HEK293 (cell line): ENCODE data around the gene GDE1.

ENCODE experiments used
- KLF8 ChIP-seq: fragments of 450-650 bp; formaldehyde crosslinking; IDR thresholded peaks from 2 replicates; pipeline ENCODE4 v1.5.1; 2016; ENCODE audit warnings: missing biosample characterization, missing genetic modification characterization
- PRDM2 ChIP-seq: fragments of 450-650 bp; formaldehyde crosslinking; IDR thresholded peaks from 2 replicates; pipeline ENCODE4 v1.5.1; 2016; ENCODE audit warnings: missing biosample characterization, missing genetic modification characterization, borderline replicate concordance
- PRDM4 ChIP-seq: fragments of 450-650 bp; formaldehyde crosslinking; IDR thresholded peaks from 2 replicates; pipeline ENCODE4 v1.5.1; 2017; ENCODE audit warnings: missing biosample characterization, missing genetic modification characterization
- PRDM6 ChIP-seq: fragments of 450-650 bp; formaldehyde crosslinking; IDR thresholded peaks from 2 replicates; pipeline ENCODE4 v1.5.1; 2017; ENCODE audit warnings: missing biosample characterization, missing genetic modification characterization
- SALL2 ChIP-seq: fragments of 450-650 bp; formaldehyde crosslinking; IDR thresholded peaks from 2 replicates; pipeline ENCODE4 v1.5.0; 2017; ENCODE audit warnings: missing biosample characterization, mild to moderate bottlenecking, missing genetic modification characterization, borderline replicate concordance
- ZBTB49 ChIP-seq: fragments of 450-650 bp; formaldehyde crosslinking; IDR thresholded peaks from 2 replicates; pipeline ENCODE4 v1.5.1; 2016; ENCODE audit warnings: missing biosample characterization, missing genetic modification characterization, low read depth
- ZFHX2 ChIP-seq: fragments of 450-650 bp; formaldehyde crosslinking; conservative IDR thresholded peaks from 2 replicates; pipeline ENCODE4 v1.5.1; 2016; ENCODE audit warnings: missing biosample characterization, missing genetic modification characterization
- ZNF169 ChIP-seq: fragments of 450-650 bp; formaldehyde crosslinking; IDR thresholded peaks from 2 replicates; pipeline ENCODE4 v1.5.1; 2016; ENCODE audit warnings: missing biosample characterization, missing genetic modification characterization
- ZNF2 ChIP-seq: fragments of 450-650 bp; formaldehyde crosslinking; IDR thresholded peaks from 2 replicates; pipeline ENCODE4 v1.5.1; 2016; ENCODE audit warnings: missing biosample characterization, missing genetic modification characterization
- ZNF211 ChIP-seq: fragments of 450-650 bp; formaldehyde crosslinking; IDR thresholded peaks from 2 replicates; pipeline ENCODE4 v1.5.1; 2016; ENCODE audit warnings: low read depth, missing biosample characterization, missing genetic modification characterization
- ZNF214 ChIP-seq: fragments of 450-650 bp; formaldehyde crosslinking; IDR thresholded peaks from 2 replicates; pipeline ENCODE4 v1.5.1; 2017; ENCODE audit warnings: missing biosample characterization, mild to moderate bottlenecking, missing genetic modification characterization, borderline replicate concordance
- ZNF37A ChIP-seq: fragments of 450-650 bp; IDR thresholded peaks from 2 replicates; pipeline ENCODE4 v1.5.1; 2018; ENCODE audit warnings: missing biosample characterization, missing genetic modification characterization
- ZNF404 ChIP-seq: fragments of 450-650 bp; formaldehyde crosslinking; IDR thresholded peaks from 2 replicates; pipeline ENCODE4 v1.5.1; 2017; ENCODE audit warnings: missing biosample characterization, missing genetic modification characterization
- ZNF423 ChIP-seq: fragments of 450-650 bp; formaldehyde crosslinking; IDR thresholded peaks from 2 replicates; pipeline ENCODE4 v1.5.1; 2016; ENCODE audit warnings: missing biosample characterization, missing genetic modification characterization
- ZNF449 ChIP-seq: fragments of 450-650 bp; formaldehyde crosslinking; IDR thresholded peaks from 2 replicates; pipeline ENCODE4 v1.5.1; 2017; ENCODE audit warnings: missing biosample characterization, mild to moderate bottlenecking, missing genetic modification characterization, moderate library complexity
- ZNF544 ChIP-seq: fragments of 450-650 bp; formaldehyde crosslinking; IDR thresholded peaks from 2 replicates; pipeline ENCODE4 v1.5.0; 2017; ENCODE audit warnings: missing biosample characterization, missing genetic modification characterization
- ZNF692 ChIP-seq: fragments of 450-650 bp; formaldehyde crosslinking; IDR thresholded peaks from 2 replicates; pipeline ENCODE4 v1.5.1; 2016; ENCODE audit warnings: missing biosample characterization, missing genetic modification characterization
- ZNF747 ChIP-seq: fragments of 450-650 bp; formaldehyde crosslinking; IDR thresholded peaks from 2 replicates; pipeline ENCODE4 v1.5.1; 2016; ENCODE audit warnings: missing biosample characterization, missing genetic modification characterization
- ZNF76 ChIP-seq: fragments of 450-650 bp; formaldehyde crosslinking; IDR thresholded peaks from 2 replicates; pipeline ENCODE4; 2016; ENCODE audit warnings: low read depth, missing biosample characterization, missing genetic modification characterization, borderline replicate concordance
- ZNF791 ChIP-seq: fragments of 450-650 bp; formaldehyde crosslinking; IDR thresholded peaks from 2 replicates; pipeline ENCODE4 v1.5.1; 2016; ENCODE audit warnings: missing biosample characterization, missing genetic modification characterization
- ZNF792 ChIP-seq: fragments of 450-650 bp; formaldehyde crosslinking; IDR thresholded peaks from 2 replicates; pipeline ENCODE4 v1.5.1; 2016; ENCODE audit warnings: missing biosample characterization, missing genetic modification characterization
- ZSCAN4 ChIP-seq: fragments of 450-650 bp; formaldehyde crosslinking; IDR thresholded peaks from 2 replicates; pipeline ENCODE4 v1.5.1; 2017; ENCODE audit warnings: missing biosample characterization, missing genetic modification characterization

The GDE1 gene

GRCh38 chr16:19555186-19555937 is 33.5 kb upstream of the GDE1 start, which contains the start of gene VPS35L (continued):
- TF ChIP-seq ZNF169 (no peak), ZNF544 (tag by site-specific recombination) (no peak), ZBTB49 (tag by site-specific recombination) (no peak), PRDM6 (tag by site-specific recombination) (no peak), ZNF449 (tag by site-specific recombination) (peak; percentile 93), ZNF423 (tag by site-specific recombination) (no peak), ZNF76 (peak; percentile 96), KLF8 (tag by site-specific recombination) (peak; percentile 38; the same call in 1 of the 2 replicates), ZFHX2 (tag by site-specific recombination) (no peak), ZNF791 (tag by site-specific recombination) (no peak), ZNF747 (tag by site-specific recombination) (no peak), ZNF692 (tag by site-specific recombination) (peak; percentile 95), ZSCAN4 (tag by site-specific recombination) (no peak; the same call in 1 of the 2 replicates), ZNF211 (tag by site-specific recombination) (no peak), ZNF2 (tag by site-specific recombination) (no peak; the same call in 1 of the 2 replicates), ZNF214 (no peak), ZNF37A (tag by site-specific recombination) (no peak), PRDM2 (tag by site-specific recombination) (no peak), ZNF404 (tag by site-specific recombination) (no peak), SALL2 (no peak), PRDM4 (no peak; the same call in 1 of the 2 replicates), ZNF792 (tag by site-specific recombination) (no peak)
